Glutamatergic neuron (in vitro differentiated cells): ENCODE measurements around the gene UNC5B. TPM values are rescaled to one million over a fixed set of nuclear protein-coding genes. Genes with fewer than 3 reads are reported as not detected.

ENCODE experiments used
- DNase-seq: peaks from one replicate; pipeline ENCODE4 v3.0.0; 2022
- H3K27ac Mint-ChIP-seq: one replicate; pipeline ENCODE4 v1.8.0; 2020; ENCODE audit warnings: mild to moderate bottlenecking, mixed read lengths, inconsistent platforms; ENCODE audit not compliant: unreplicated experiment
- H3K27me3 Mint-ChIP-seq: one replicate; pipeline ENCODE4 v1.8.0; 2020; ENCODE audit warnings: mild to moderate bottlenecking, moderate library complexity, mixed read lengths, inconsistent platforms; ENCODE audit not compliant: unreplicated experiment
- H3K36me3 Mint-ChIP-seq: one replicate; pipeline ENCODE4 v1.8.0; 2020; ENCODE audit warnings: mild to moderate bottlenecking, mixed read lengths, inconsistent platforms; ENCODE audit not compliant: unreplicated experiment
- H3K4me1 Mint-ChIP-seq: one replicate; pipeline ENCODE4 v1.8.0; 2020; ENCODE audit warnings: mild to moderate bottlenecking, low read depth, mixed read lengths, inconsistent platforms; ENCODE audit not compliant: unreplicated experiment
- H3K4me3 Mint-ChIP-seq: one replicate; pipeline ENCODE4 v1.8.0; 2020; ENCODE audit warnings: mild to moderate bottlenecking, mixed read lengths, inconsistent platforms; ENCODE audit not compliant: unreplicated experiment
- H3K9me3 Mint-ChIP-seq: one replicate; pipeline ENCODE4 v1.8.0; 2020; ENCODE audit warnings: mild to moderate bottlenecking, moderate library complexity, mixed read lengths, inconsistent platforms; ENCODE audit not compliant: unreplicated experiment
- CTCF ChIP-seq: fragments of 200-600 bp; sonication (generic); IDR thresholded peaks from one replicate; pipeline ENCODE4 v1.5.0; 2021; ENCODE audit not compliant: partially characterized antibody, unreplicated experiment
- total RNA-seq: library from RNA; stranded (reverse); fragmentation: NEBNext Ultra II Directional; extraction: Animal tissue kit (Norgen Biotek cat#: 25700); gene quantifications from one replicate; pipeline ENCODE4 v1.2.1, GENCODE V29; 2021; ENCODE audit not compliant: unreplicated experiment

UNC5B gene
- total RNA-seq, 1 donor from 2014 or later: 22.6 TPM

- no peak for TF ChIP-seq CTCF
- H3K9me3 Mint-ChIP-seq: peaks cover 5% of the 10 kb centered on the region
- no peak for DNase-seq
- H3K36me3 Mint-ChIP-seq: no peaks in the 10 kb centered on the region
- H3K27me3 Mint-ChIP-seq: peaks cover 20% of the 10 kb centered on the region
- peak overlapping the region; percentile 90 for H3K4me3 Mint-ChIP-seq
- H3K4me1 Mint-ChIP-seq: peaks cover 22% of the 10 kb centered on the region
- H3K27ac Mint-ChIP-seq: peak overlapping the region; percentile 74
These were observed 2.5 kb downstream of the UNC5B start for GRCh38 chr10:71214641-71215559.

- H3K4me3 Mint-ChIP-seq: peak overlapping the region; percentile 70
- no peak for TF ChIP-seq CTCF
- H3K9me3 Mint-ChIP-seq: peaks cover 3% of the 10 kb centered on the region
- DNase-seq: no peak
- H3K36me3 Mint-ChIP-seq: no peaks in the 10 kb centered on the region
- peaks cover 22% of the 10 kb centered on the region for H3K4me1 Mint-ChIP-seq
- H3K27me3 Mint-ChIP-seq: peaks cover 10% of the 10 kb centered on the region
- no peak overlapping the region for H3K27ac Mint-ChIP-seq
These were observed 4.0 kb downstream of the UNC5B start for GRCh38 chr10:71216363-71216695.

- Mint-ChIP-seq H3K36me3 (peaks cover 3% of the 10 kb centered on the region), H3K27me3 (peaks cover 6% of the 10 kb centered on the region), H3K9me3 (peaks cover 3% of the 10 kb centered on the region), H3K27ac (no peak overlapping the region), H3K4me1 (peaks cover 21% of the 10 kb centered on the region), H3K4me3 (peak overlapping the region; percentile 70)
- no peak for TF ChIP-seq CTCF
- no peak for DNase-seq
These were observed 4.4 kb downstream of the UNC5B start for GRCh38 chr10:71216751-71217265.

GRCh38 chr10:71217266-71218045, 5.1 kb downstream of the UNC5B start:
- Mint-ChIP-seq H3K4me1 (peaks cover 23% of the 10 kb centered on the region), H3K27me3 (peaks cover 5% of the 10 kb centered on the region), H3K36me3 (peaks cover 5% of the 10 kb centered on the region), H3K27ac (no peak overlapping the region), H3K4me3 (peak overlapping the region; percentile 83), H3K9me3 (peaks cover 3% of the 10 kb centered on the region)
- DNase-seq: peak; percentile 63
- no peak for TF ChIP-seq CTCF
